Karpas-422 (cell line): Measurements from ENCODE around the gene NCK1. TPM values are rescaled to one million over a fixed set of nuclear protein-coding genes. Genes with fewer than 3 reads are reported as not detected.
"Not testable (repeated sequence)": the region's sequence is repeated elsewhere in the genome, so short reads cannot be mapped to it uniquely, and the experiment has no call there.

ENCODE experiments used
- DNase-seq: peaks from one replicate; pipeline ENCODE4 v3.0.0-alpha.2; 2015
- H2AFZ ChIP-seq: fragments of 200-600 bp; sonication (generic); 2 replicates; pipeline ENCODE4 v1.6.1; 2014; ENCODE audit warnings: antibody characterized with exemption, low read length, mixed read lengths
- H3K27ac ChIP-seq: fragments of 200-600 bp; sonication (generic); 2 replicates; pipeline ENCODE4 v1.5.1; 2014; ENCODE audit warnings: mild to moderate bottlenecking, low read length, moderate library complexity
- H3K27me3 ChIP-seq: fragments of 200-600 bp; sonication (generic); 2 replicates; pipeline ENCODE4 v1.6.1; 2014; ENCODE audit warnings: low read length, mixed read lengths
- H3K36me3 ChIP-seq: fragments of 200-600 bp; sonication (generic); 2 replicates; pipeline ENCODE4 v1.6.1; 2014; ENCODE audit warnings: low read length, mixed read lengths; ENCODE audit not compliant: insufficient read depth
- H3K4me1 ChIP-seq: fragments of 200-600 bp; sonication (generic); 2 replicates; pipeline ENCODE4 v1.6.1; 2014; ENCODE audit warnings: mild to moderate bottlenecking, low read length, mixed read lengths
- H3K4me2 ChIP-seq: fragments of 200-600 bp; sonication (generic); 2 replicates; pipeline ENCODE4 v1.6.1; 2014; ENCODE audit warnings: low read length, low read depth, mild to moderate bottlenecking; ENCODE audit not compliant: poor library complexity, severe bottlenecking
- H3K4me3 ChIP-seq: fragments of 200-600 bp; sonication (generic); 2 replicates; pipeline ENCODE4 v1.5.1; 2014; ENCODE audit warnings: mild to moderate bottlenecking, antibody characterized with exemption, low read length, mixed read lengths
- H3K79me2 ChIP-seq: fragments of 200-600 bp; sonication (generic); 2 replicates; pipeline ENCODE4 v1.6.1; 2014; ENCODE audit warnings: mild to moderate bottlenecking, low read length, mixed read lengths
- H3K9ac ChIP-seq: fragments of 200-600 bp; sonication (generic); 2 replicates; pipeline ENCODE4 v1.6.0; 2014; ENCODE audit warnings: low read length
- H3K9me2 ChIP-seq: fragments of 200-600 bp; sonication (generic), shearing (Covaris generic); replicated peaks from 2 replicates; pipeline ENCODE4 v1.6.0; 2014; ENCODE audit warnings: mild to moderate bottlenecking, low read length, moderate library complexity; ENCODE audit not compliant: insufficient read depth
- H3K9me3 ChIP-seq: fragments of 300-700, 200-600 bp; sonication (generic); 2 replicates; pipeline ENCODE4 v1.6.1; 2014; ENCODE audit warnings: low read length, mixed read lengths
- H4K20me1 ChIP-seq: fragments of 200-600 bp; sonication (generic); 2 replicates; pipeline ENCODE4 v1.6.1; 2014; ENCODE audit warnings: mild to moderate bottlenecking, antibody characterized with exemption, low read length, low read depth; ENCODE audit not compliant: insufficient read depth
- total RNA-seq: library from RNA; depleted of rRNA; stranded (reverse); fragments of >200 nt; shearing (Covaris generic); gene quantifications from 2 replicates; pipeline ENCODE4 v1.2.3, GENCODE V29; 2014; ENCODE audit warnings: low replicate concordance

Gene NCK1
- total RNA-seq, 1 experiment from 2014 or later: 77.7 TPM

DNA sequence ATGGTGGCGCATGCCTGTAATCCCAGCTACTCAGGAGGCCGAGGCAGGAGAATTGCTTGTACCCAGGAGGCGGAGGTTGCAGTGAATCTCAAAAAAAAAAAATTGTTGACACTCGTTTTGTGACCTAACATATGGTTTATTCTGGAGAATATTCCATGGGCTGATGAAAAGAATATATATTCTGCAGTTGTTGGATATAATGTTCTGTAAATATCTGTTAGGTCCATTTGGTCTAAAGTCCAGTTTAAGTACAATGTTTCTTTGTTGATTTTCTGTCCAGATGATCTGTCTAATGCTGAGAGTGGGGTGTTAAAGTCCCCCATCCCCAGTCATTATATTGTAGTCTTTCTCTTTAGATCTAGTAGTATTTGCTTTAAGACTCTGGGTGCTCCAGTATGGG is 111.3 kb downstream of the NCK1 start:
- Histone ChIP-seq H3K9ac (no peak overlapping the region), H3K4me2 (no peak overlapping the region), H3K4me1 (no peaks in the 10 kb centered on the region), H3K79me2 (peaks cover 33% of the 10 kb centered on the region), H4K20me1 (no peaks in the 10 kb centered on the region), H3K9me3 (peaks cover 8% of the 10 kb centered on the region), H3K9me2 (no peaks in the 10 kb centered on the region), H3K27ac (no peak overlapping the region), H3K4me3 (no peak overlapping the region), H2AFZ (no peak overlapping the region), H3K27me3 (no peaks in the 10 kb centered on the region), H3K36me3 (peaks cover 6% of the 10 kb centered on the region)
- DNase-seq: no peak

DNA sequence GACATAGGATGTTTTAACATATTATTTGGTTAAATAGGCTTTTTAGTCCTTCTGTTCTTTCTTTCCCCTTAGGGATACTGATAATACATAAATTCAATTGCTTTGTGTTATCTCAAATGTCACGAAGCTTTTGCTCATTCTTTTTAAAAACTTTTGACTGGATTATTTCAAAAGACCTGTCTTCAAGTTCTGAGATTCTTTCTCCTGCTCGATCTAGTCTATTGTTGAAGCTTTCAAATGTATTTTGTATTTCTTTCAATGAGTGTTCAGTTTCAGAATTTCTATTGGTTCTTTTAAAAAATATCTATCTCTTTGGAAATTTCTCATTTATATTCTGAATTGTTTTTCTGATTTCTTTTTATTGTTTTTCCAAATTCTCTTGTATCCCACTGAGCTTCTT is 112.7 kb downstream of the NCK1 start:
- no peak overlapping the region for H3K4me3 ChIP-seq
- no peaks in the 10 kb centered on the region for H3K9me2 ChIP-seq
- no peak overlapping the region for H3K27ac ChIP-seq
- no peak overlapping the region for H3K9ac ChIP-seq
- H4K20me1 ChIP-seq: no peaks in the 10 kb centered on the region
- H3K36me3 ChIP-seq: peaks cover 6% of the 10 kb centered on the region
- H3K79me2 ChIP-seq: peaks cover 38% of the 10 kb centered on the region
- H2AFZ ChIP-seq: no peak overlapping the region
- peaks cover 8% of the 10 kb centered on the region for H3K9me3 ChIP-seq
- no peaks in the 10 kb centered on the region for H3K4me1 ChIP-seq
- no peak for DNase-seq
- no peaks in the 10 kb centered on the region for H3K27me3 ChIP-seq
- H3K4me2 ChIP-seq: no peak overlapping the region

DNA sequence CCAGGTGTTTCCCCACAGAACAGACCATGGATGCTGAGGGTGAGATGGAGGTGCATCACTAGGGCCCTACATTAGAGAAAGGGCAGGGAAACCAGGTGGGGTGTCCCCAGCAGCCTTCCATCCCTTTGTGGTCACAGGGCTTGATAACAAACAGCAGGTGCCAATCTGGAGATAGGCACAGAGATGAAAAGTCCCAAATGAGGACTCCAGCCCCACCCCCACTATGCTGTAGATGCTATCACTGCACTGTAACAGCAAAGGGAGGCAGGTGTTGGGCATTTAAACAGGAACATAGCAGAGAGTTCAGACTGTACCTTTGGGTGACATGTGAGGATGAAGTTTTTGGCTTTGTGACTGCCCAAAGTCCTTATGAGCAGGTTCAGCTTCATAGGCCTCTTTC is 117.2 kb downstream of the NCK1 start:
- no peaks in the 10 kb centered on the region for H3K4me1 ChIP-seq
- H3K9me2 ChIP-seq: no peaks in the 10 kb centered on the region
- no peak overlapping the region for H3K9ac ChIP-seq
- H3K4me3 ChIP-seq: no peak overlapping the region
- H3K27me3 ChIP-seq: no peaks in the 10 kb centered on the region
- H3K9me3 ChIP-seq: peaks cover 4% of the 10 kb centered on the region
- no peaks in the 10 kb centered on the region for H4K20me1 ChIP-seq
- H3K79me2 ChIP-seq: peaks cover 22% of the 10 kb centered on the region; the same call in 1 of the 2 replicates
- peaks cover 3% of the 10 kb centered on the region for H3K36me3 ChIP-seq
- H3K27ac ChIP-seq: no peak overlapping the region
- peak; percentile 40 for DNase-seq
- no peak overlapping the region for H2AFZ ChIP-seq
- no peak overlapping the region for H3K4me2 ChIP-seq

DNA sequence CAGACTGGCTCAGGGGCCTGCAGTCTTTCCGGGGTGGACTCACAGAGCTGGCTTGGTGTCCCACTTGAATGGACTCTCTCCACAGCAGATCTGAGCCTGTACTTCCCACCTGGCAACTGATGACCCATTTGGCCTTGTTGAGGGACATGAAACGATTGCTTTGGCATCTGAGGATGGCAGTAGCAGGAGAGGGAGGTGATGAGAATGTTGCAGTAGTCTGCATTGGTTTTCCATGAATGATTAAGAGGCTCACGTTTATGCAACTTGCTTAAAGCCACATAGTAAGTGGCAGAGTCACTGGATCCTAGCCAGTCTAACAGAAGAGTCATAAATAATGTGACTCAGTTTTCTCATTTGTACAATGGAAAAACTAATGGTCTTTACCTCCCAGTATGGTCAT is 117.7 kb downstream of the NCK1 start:
- peaks cover 17% of the 10 kb centered on the region; the same call in 1 of the 2 replicates for H3K79me2 ChIP-seq
- H3K9ac ChIP-seq: no peak overlapping the region
- H4K20me1 ChIP-seq: no peaks in the 10 kb centered on the region
- H3K9me3 ChIP-seq: no peaks in the 10 kb centered on the region
- no peaks in the 10 kb centered on the region for H3K9me2 ChIP-seq
- H2AFZ ChIP-seq: no peak overlapping the region
- no peaks in the 10 kb centered on the region for H3K4me1 ChIP-seq
- H3K36me3 ChIP-seq: no peaks in the 10 kb centered on the region
- H3K27ac ChIP-seq: no peak overlapping the region
- H3K27me3 ChIP-seq: no peaks in the 10 kb centered on the region
- H3K4me2 ChIP-seq: no peak overlapping the region
- peak; percentile 29 for DNase-seq
- no peak overlapping the region for H3K4me3 ChIP-seq

DNA sequence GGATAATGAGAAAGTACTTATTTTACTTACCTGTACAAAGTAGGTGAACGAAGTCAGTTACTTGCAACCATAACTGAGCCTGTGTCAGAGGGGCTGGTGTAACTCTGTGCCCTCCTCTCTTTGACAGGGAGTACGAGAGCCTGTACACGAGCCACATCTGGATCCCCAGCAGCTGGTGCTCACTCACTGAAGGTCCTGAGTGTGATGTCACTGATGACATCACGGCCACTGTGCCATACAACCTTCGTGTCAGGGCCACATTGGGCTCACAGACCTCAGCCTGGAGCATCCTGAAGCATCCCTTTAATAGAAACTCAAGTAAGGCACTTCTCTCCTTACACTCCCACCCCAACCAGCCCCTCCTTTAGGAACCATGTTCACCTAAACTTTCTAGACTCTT is 120.0 kb downstream of the NCK1 start:
- no peak overlapping the region for H3K9ac ChIP-seq
- H3K27me3 ChIP-seq: no peaks in the 10 kb centered on the region
- H3K9me2 ChIP-seq: no peaks in the 10 kb centered on the region
- DNase-seq: peak; percentile 32
- H3K4me2 ChIP-seq: no peak overlapping the region
- no peaks in the 10 kb centered on the region for H3K9me3 ChIP-seq
- no peak overlapping the region for H2AFZ ChIP-seq
- H3K36me3 ChIP-seq: peaks cover 3% of the 10 kb centered on the region; the same call in 1 of the 2 replicates
- peaks cover 6% of the 10 kb centered on the region; the same call in 1 of the 2 replicates for H3K79me2 ChIP-seq
- no peaks in the 10 kb centered on the region for H4K20me1 ChIP-seq
- no peaks in the 10 kb centered on the region for H3K4me1 ChIP-seq
- no peak overlapping the region for H3K27ac ChIP-seq
- no peak overlapping the region for H3K4me3 ChIP-seq

DNA sequence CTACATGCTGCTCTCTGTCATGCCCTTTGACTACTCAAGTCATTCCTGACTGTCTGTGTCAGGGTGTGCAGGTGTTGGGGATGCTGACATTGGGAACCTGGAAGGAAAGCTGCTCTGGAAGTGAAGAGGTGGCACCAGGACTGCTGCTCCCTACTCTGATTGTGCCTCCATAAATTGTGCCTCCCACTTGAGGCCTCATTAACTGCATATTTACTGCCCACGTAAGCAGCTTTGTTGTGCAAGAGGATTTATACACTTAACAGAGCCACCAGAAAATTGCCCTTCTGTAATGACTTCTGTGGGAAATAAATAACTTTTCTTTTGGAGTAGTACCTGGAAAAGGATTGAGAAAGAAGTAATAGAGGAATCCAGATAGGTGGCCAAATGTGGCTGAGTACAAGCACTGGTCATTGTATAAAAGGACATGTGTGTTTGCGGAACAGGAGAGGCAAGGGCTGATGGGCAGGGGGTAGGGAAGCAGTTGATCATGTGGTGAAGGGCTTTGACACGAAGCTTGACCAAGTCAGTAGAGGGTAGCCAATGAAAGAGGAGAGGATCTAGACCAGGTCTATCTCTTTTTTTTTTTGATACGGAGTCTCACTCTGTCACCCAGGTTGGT is 120.6 kb downstream of the NCK1 start:
- Histone ChIP-seq H3K4me3 (no peak overlapping the region), H3K27me3 (no peaks in the 10 kb centered on the region), H4K20me1 (no peaks in the 10 kb centered on the region), H3K79me2 (peaks cover 6% of the 10 kb centered on the region; the same call in 1 of the 2 replicates), H3K9me3 (no peaks in the 10 kb centered on the region), H2AFZ (no peak overlapping the region), H3K4me2 (no peak overlapping the region), H3K27ac (no peak overlapping the region), H3K9me2 (no peaks in the 10 kb centered on the region), H3K9ac (no peak overlapping the region), H3K36me3 (peaks cover 3% of the 10 kb centered on the region; the same call in 1 of the 2 replicates), H3K4me1 (no peaks in the 10 kb centered on the region)
- peak; percentile 15 for DNase-seq

DNA sequence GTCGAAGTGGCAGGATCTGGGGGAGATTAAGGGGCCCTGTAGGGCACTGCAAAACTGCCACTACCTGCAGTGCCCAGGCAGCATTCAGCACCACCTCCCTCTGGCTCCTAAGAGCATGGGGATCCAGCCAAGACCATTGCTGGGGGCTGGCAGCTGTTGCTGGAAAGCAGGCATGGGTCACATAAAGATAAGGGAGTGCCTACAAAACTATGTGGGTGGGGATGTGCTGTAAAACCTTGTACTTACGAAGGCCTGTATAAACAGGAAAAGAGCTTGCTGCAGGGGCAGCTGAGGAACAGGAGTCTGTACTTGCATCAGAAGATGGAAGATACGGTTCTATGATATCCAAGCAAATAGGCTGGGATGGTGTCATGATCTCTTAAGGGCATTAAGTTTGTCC is 122.8 kb downstream of the NCK1 start:
- Histone ChIP-seq H3K27me3 (no peaks in the 10 kb centered on the region), H3K4me2 (no peak overlapping the region), H4K20me1 (no peaks in the 10 kb centered on the region), H3K4me3 (no peak overlapping the region), H3K9me3 (no peaks in the 10 kb centered on the region), H3K27ac (no peak overlapping the region), H3K9ac (no peak overlapping the region), H3K9me2 (no peaks in the 10 kb centered on the region), H3K36me3 (peaks cover 3% of the 10 kb centered on the region; the same call in 1 of the 2 replicates), H3K79me2 (no peaks in the 10 kb centered on the region; the same call in 1 of the 2 replicates), H2AFZ (no peak overlapping the region), H3K4me1 (no peaks in the 10 kb centered on the region)
- DNase-seq: no peak

DNA sequence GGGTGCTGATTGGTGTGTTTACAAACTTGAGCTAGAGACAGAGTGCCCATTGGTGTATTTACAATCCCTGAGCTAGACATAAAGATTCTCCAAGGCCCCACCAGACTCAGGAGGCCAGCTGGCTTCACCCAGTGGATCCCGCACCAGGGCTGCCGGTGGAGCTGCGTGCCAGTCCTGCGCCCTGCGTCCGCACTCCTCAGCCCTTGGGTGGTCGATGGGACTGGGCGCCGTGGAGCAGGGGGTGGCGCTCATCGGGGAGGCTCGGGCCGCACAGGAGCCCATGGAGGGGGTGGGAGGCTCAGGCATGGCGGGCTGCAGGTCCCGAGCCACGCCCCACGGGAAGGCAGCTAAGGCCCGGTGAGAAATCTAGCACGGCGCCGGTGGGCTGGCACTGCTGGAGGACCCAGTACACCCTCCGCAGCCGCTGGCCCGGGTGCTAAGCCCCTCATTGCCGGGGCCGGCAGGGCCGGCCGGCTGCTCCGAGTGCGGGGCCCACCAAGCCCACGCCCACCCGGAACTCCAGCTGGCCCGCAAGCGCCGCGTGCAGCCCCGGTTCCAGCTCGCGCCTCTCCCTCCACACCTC is 125.5 kb downstream of the NCK1 start:
- not testable (repeated sequence) for H3K4me3 ChIP-seq, DNase-seq, H3K4me2 ChIP-seq, H3K36me3 ChIP-seq, H3K27me3 ChIP-seq, H3K4me1 ChIP-seq, H3K9ac ChIP-seq, H2AFZ ChIP-seq, H3K9me3 ChIP-seq, H3K79me2 ChIP-seq, H3K9me2 ChIP-seq, H3K27ac ChIP-seq, H4K20me1 ChIP-seq
